ENCODE data around the gene GTF2IRD1.
"Not testable (repeated sequence)": the region's sequence is repeated elsewhere in the genome, so short reads cannot be mapped to it uniquely, and the experiment has no call there.

GTF2IRD1 gene

GRCh38 chr7:74494076-74494548, 40.4 kb downstream of the GTF2IRD1 start:
- peak in 1 of 2 donors; percentile 7 for DNase-seq

- no peak for DNase-seq
Observed at GRCh38 chr7:74495112-74496086, 41.7 kb downstream of the GTF2IRD1 start.

GRCh38 chr7:74496272-74496671, 42.6 kb downstream of the GTF2IRD1 start:
- DNase-seq = no peak

- DNase-seq = not testable (repeated sequence)
Observed at GRCh38 chr7:74496773-74497172, 43.1 kb downstream of the GTF2IRD1 start.

GRCh38 chr7:74498354-74498753, 44.6 kb downstream of the GTF2IRD1 start:
- no peak for DNase-seq

- no peak for DNase-seq
Observed at GRCh38 chr7:74498996-74499834, 45.5 kb downstream of the GTF2IRD1 start.

GRCh38 chr7:74499835-74500388, 46.2 kb downstream of the GTF2IRD1 start:
- DNase-seq = no peak

- no peak for DNase-seq
Observed at GRCh38 chr7:74501298-74501697, 47.6 kb downstream of the GTF2IRD1 start.

GRCh38 chr7:74502216-74502891, 48.6 kb downstream of the GTF2IRD1 start:
- DNase-seq = no peak

- no peak for DNase-seq
Observed at GRCh38 chr7:74503061-74503460, 49.4 kb downstream of the GTF2IRD1 start.

GRCh38 chr7:74503943-74504342, 50.2 kb downstream of the GTF2IRD1 start:
- DNase-seq = no peak

GRCh38 chr7:74505471-74506324, 52.0 kb downstream of the GTF2IRD1 start:
- DNase-seq = no peak

GRCh38 chr7:74506325-74506724, 52.6 kb downstream of the GTF2IRD1 start:
- no peak for DNase-seq

GRCh38 chr7:74507538-74508319, 54.0 kb downstream of the GTF2IRD1 start:
- no peak for DNase-seq

GRCh38 chr7:74509453-74509852, 55.7 kb downstream of the GTF2IRD1 start:
- not testable (repeated sequence) for DNase-seq

- no peak for DNase-seq
Observed at GRCh38 chr7:74511345-74511744, 57.6 kb downstream of the GTF2IRD1 start.

GRCh38 chr7:74512762-74513161, 59.1 kb downstream of the GTF2IRD1 start:
- DNase-seq = no peak

- DNase-seq = no peak
Observed at GRCh38 chr7:74514131-74514591, 60.5 kb downstream of the GTF2IRD1 start.

- DNase-seq = no peak
Observed at GRCh38 chr7:74515276-74515675, 61.6 kb downstream of the GTF2IRD1 start.

- no peak for DNase-seq
Observed at GRCh38 chr7:74516214-74516613, 62.5 kb downstream of the GTF2IRD1 start.

GRCh38 chr7:74518041-74518440, 64.3 kb downstream of the GTF2IRD1 start:
- DNase-seq = no peak

All from inflammatory macrophage treated with lipopolysaccharide for 1 hour (primary cell).